ENCODE results near the gene CKM. TPM values are rescaled to one million over a fixed set of nuclear protein-coding genes. Genes with fewer than 3 reads are reported as not detected.

CKM gene
- total and polyA plus RNA-seq, 2 donors (not counting 1 experiment from before 2014, with no cell fraction given), result not detected

GRCh38 chr19:45262570-45262969 lies 60.1 kb downstream of the CKM start:
- no peaks in the 10 kb centered on the region for H3K36me3 ChIP-seq (ENCODE audit: control insufficient read depth, insufficient read depth, low read length)
- no peak for TF ChIP-seq EZH2 (IDR thresholded peaks at IDR 0.05; ENCODE audit: low read length, missing control alignments)
- H3K4me1 ChIP-seq (ENCODE audit: control insufficient read depth, extremely low read depth, insufficient read depth, low read length), result no peaks in the 10 kb centered on the region
- no peak overlapping the region for H3K27ac ChIP-seq (ENCODE audit: insufficient read depth, low read length)
- no peaks in the 10 kb centered on the region for H3K9me3 ChIP-seq (ENCODE audit: control insufficient read depth, insufficient read depth, low read depth, low read length)
- DNase-seq (ENCODE audit: low read depth in 2 of 2), result no peak
- H3K4me3 ChIP-seq (replicated peaks in 1 of 4; ENCODE audit: control extremely low read depth in 1 of 4, insufficient read depth in 1 of 4, low read depth in 3 of 4, low read length in 4 of 4), result no peak overlapping the region
- no peaks in the 10 kb centered on the region for H3K79me2 ChIP-seq (ENCODE audit: control insufficient read depth, insufficient read depth, low read length)
- H4K20me1 ChIP-seq (ENCODE audit: control insufficient read depth, extremely low read depth, insufficient read depth, low read length), result no peaks in the 10 kb centered on the region
- no peak overlapping the region for H3K9ac ChIP-seq (ENCODE audit: insufficient read depth, low read length)
- H2AFZ ChIP-seq (ENCODE audit: low read length), result no peak overlapping the region
- no peak overlapping the region for H3K4me2 ChIP-seq (ENCODE audit: extremely low read depth, insufficient read depth, low read length)
- H3K27me3 ChIP-seq (ENCODE audit: control insufficient read depth, insufficient read depth, low read length), result no peaks in the 10 kb centered on the region

DNA sequence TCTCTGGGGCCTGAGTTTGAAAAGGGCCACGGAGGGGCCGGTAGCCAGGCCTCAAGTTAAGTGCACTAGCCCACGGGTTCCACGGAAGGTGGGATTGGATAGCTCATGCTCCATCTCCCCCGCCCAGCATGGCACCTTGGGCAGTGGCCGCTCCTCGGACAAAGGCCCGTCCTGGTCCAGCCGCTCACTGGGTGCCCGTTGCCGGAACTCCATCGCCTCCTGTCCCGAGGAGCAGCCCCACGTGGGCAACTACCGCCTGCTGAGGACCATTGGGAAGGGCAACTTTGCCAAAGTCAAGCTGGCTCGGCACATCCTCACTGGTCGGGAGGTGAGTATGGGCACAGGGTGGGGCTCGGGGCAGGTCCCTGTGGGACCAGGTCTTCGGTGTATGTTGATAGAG lies 63.8 kb downstream of the CKM start:
- Histone ChIP-seq H3K27ac (ENCODE audit: insufficient read depth, low read length) (no peak overlapping the region), H3K4me1 (ENCODE audit: control insufficient read depth, extremely low read depth, insufficient read depth, low read length) (no peaks in the 10 kb centered on the region), H3K79me2 (ENCODE audit: control insufficient read depth, insufficient read depth, low read length) (peaks cover 9% of the 10 kb centered on the region), H3K4me3 (replicated peaks in 1 of 4; ENCODE audit: control extremely low read depth in 1 of 4, insufficient read depth in 1 of 4, low read depth in 3 of 4, low read length in 4 of 4) (no peak overlapping the region), H3K9ac (ENCODE audit: insufficient read depth, low read length) (no peak overlapping the region), H3K36me3 (ENCODE audit: control insufficient read depth, insufficient read depth, low read length) (no peaks in the 10 kb centered on the region), H4K20me1 (ENCODE audit: control insufficient read depth, extremely low read depth, insufficient read depth, low read length) (no peaks in the 10 kb centered on the region), H2AFZ (ENCODE audit: low read length) (no peak overlapping the region), H3K27me3 (ENCODE audit: control insufficient read depth, insufficient read depth, low read length) (no peaks in the 10 kb centered on the region), H3K9me3 (ENCODE audit: control insufficient read depth, insufficient read depth, low read depth, low read length) (no peaks in the 10 kb centered on the region), H3K4me2 (ENCODE audit: extremely low read depth, insufficient read depth, low read length) (no peak overlapping the region)
- TF ChIP-seq EZH2 (IDR thresholded peaks at IDR 0.05; ENCODE audit: low read length, missing control alignments) (no peak), CTCF (conservative IDR thresholded peaks at IDR 0.05 in 1 of 2, IDR thresholded peaks at IDR 0.05 in 1 of 2; ENCODE audit: low read depth in 1 of 2, low read length in 2 of 2) (no peak)
- DNase-seq (ENCODE audit: low read depth in 2 of 2), result no peak

DNA sequence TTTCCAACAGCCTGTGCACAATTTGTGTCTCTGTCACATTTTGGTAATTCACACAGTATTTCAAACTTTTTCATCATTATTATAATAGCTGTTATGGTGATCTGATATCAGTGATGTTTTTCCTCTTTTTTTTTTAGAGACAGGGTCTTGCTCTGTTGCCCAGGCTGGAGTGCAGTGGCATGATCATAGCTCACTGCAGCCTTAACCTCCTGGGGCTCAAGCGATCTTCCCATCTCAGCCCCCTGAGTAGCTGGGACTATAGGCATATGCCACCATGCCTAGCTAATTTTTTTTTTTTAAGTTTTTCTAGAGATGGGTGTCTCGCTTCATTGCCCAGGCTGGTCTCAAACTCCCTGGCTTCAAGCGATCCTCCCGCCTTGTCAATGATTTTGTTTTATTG lies 65.8 kb downstream of the CKM start:
- Histone ChIP-seq H3K36me3 (ENCODE audit: control insufficient read depth, insufficient read depth, low read length) (no peaks in the 10 kb centered on the region), H3K9me3 (ENCODE audit: control insufficient read depth, insufficient read depth, low read depth, low read length) (no peaks in the 10 kb centered on the region), H3K27me3 (ENCODE audit: control insufficient read depth, insufficient read depth, low read length) (no peaks in the 10 kb centered on the region), H3K4me1 (ENCODE audit: control insufficient read depth, extremely low read depth, insufficient read depth, low read length) (peaks cover 2% of the 10 kb centered on the region), H2AFZ (ENCODE audit: low read length) (no peak overlapping the region), H3K79me2 (ENCODE audit: control insufficient read depth, insufficient read depth, low read length) (peaks cover 18% of the 10 kb centered on the region), H3K27ac (ENCODE audit: insufficient read depth, low read length) (no peak overlapping the region), H3K4me3 (replicated peaks in 1 of 4; ENCODE audit: control extremely low read depth in 1 of 4, insufficient read depth in 1 of 4, low read depth in 3 of 4, low read length in 4 of 4) (no peak overlapping the region), H3K4me2 (ENCODE audit: extremely low read depth, insufficient read depth, low read length) (no peak overlapping the region), H3K9ac (ENCODE audit: insufficient read depth, low read length) (no peak overlapping the region), H4K20me1 (ENCODE audit: control insufficient read depth, extremely low read depth, insufficient read depth, low read length) (no peaks in the 10 kb centered on the region)
- DNase-seq (ENCODE audit: low read depth in 2 of 2), result no peak
- TF ChIP-seq EZH2 (IDR thresholded peaks at IDR 0.05; ENCODE audit: low read length, missing control alignments), result no peak
- TF ChIP-seq CTCF (conservative IDR thresholded peaks at IDR 0.05 in 1 of 2, IDR thresholded peaks at IDR 0.05 in 1 of 2; ENCODE audit: low read depth in 1 of 2, low read length in 2 of 2), result no peak

Other genes starting within 250 kb of the CKM start
- gene ZNF296, start 246.4 kb downstream of the CKM start, total RNA-seq, result not detected in 2 replicates
- gene ZNF296, start 246.4 kb downstream of the CKM start, polyA plus RNA-seq, result 0.03 and 0.08 TPM in 2 replicates
- 12.3 and 15.7 TPM in 2 replicates for gene GEMIN7, start 243.6 kb downstream of the CKM start, total RNA-seq
- gene GEMIN7, start 243.6 kb downstream of the CKM start, polyA plus RNA-seq, result 18.0 and 19.0 TPM in 2 replicates
- 34.4 and 36.0 TPM in 2 replicates for gene PPP1R37, start 229.7 kb downstream of the CKM start, total RNA-seq
- 11.3 and 12.3 TPM in 2 replicates for gene PPP1R37, start 229.7 kb downstream of the CKM start, polyA plus RNA-seq
- 0.17 and 0.26 TPM in 2 replicates for gene NKPD1, start 161.9 kb downstream of the CKM start, total RNA-seq
- 0.01 TPM in 1 of 2 replicates, not detected in the other for gene NKPD1, start 161.9 kb downstream of the CKM start, polyA plus RNA-seq
- gene TRAPPC6A, start 144.6 kb downstream of the CKM start, total RNA-seq, result 15.9 and 20.0 TPM in 2 replicates
- 4.5 and 9.3 TPM in 2 replicates for gene TRAPPC6A, start 144.6 kb downstream of the CKM start, polyA plus RNA-seq
- gene BLOC1S3, start 144.1 kb downstream of the CKM start, total RNA-seq, result 2.6 and 3.8 TPM in 2 replicates
- 5.2 and 5.6 TPM in 2 replicates for gene BLOC1S3, start 144.1 kb downstream of the CKM start, polyA plus RNA-seq
- under 0.01 TPM in 1 of 2 replicates, not detected in the other for gene EXOC3L2, start 77.5 kb downstream of the CKM start, total RNA-seq
- not detected in 2 replicates for gene EXOC3L2, start 77.5 kb downstream of the CKM start, polyA plus RNA-seq
- gene MARK4, start 71.6 kb downstream of the CKM start, total RNA-seq, result 7.4 and 8.9 TPM in 2 replicates
- gene MARK4, start 71.6 kb downstream of the CKM start, polyA plus RNA-seq, result 14.1 and 19.5 TPM in 2 replicates
- gene KLC3, start 17.9 kb upstream of the CKM start, total RNA-seq, result 0.17 TPM in 1 of 2 replicates, not detected in the other
- 0.09 TPM in 1 of 2 replicates, not detected in the other for gene KLC3, start 17.9 kb upstream of the CKM start, polyA plus RNA-seq
- gene ERCC2, start 47.7 kb upstream of the CKM start, total RNA-seq, result 16.7 and 21.6 TPM in 2 replicates
- 51.6 and 57.1 TPM in 2 replicates for gene ERCC2, start 47.7 kb upstream of the CKM start, polyA plus RNA-seq
- gene PPP1R13L, start 82.2 kb upstream of the CKM start, total RNA-seq, result 1.5 and 3.0 TPM in 2 replicates
- 1.2 and 5.8 TPM in 2 replicates for gene PPP1R13L, start 82.2 kb upstream of the CKM start, polyA plus RNA-seq
- gene POLR1G, start 83.8 kb upstream of the CKM start, total RNA-seq, result 3.6 and 5.4 TPM in 2 replicates
- 4.7 and 5.3 TPM in 2 replicates for gene POLR1G, start 83.8 kb upstream of the CKM start, polyA plus RNA-seq
- 81.1 and 81.4 TPM in 2 replicates for gene ERCC1, start 101.0 kb upstream of the CKM start, total RNA-seq
- 49.3 and 69.6 TPM in 2 replicates for gene ERCC1, start 101.0 kb upstream of the CKM start, polyA plus RNA-seq
- 9.5 and 24.9 TPM in 2 replicates for gene FOSB, start 145.1 kb upstream of the CKM start, total RNA-seq
- 2.8 and 48.6 TPM in 2 replicates for gene FOSB, start 145.1 kb upstream of the CKM start, polyA plus RNA-seq
- 5.1 and 7.9 TPM in 2 replicates for gene RTN2, start 174.2 kb upstream of the CKM start, total RNA-seq
- 8.9 and 11.7 TPM in 2 replicates for gene RTN2, start 174.2 kb upstream of the CKM start, polyA plus RNA-seq
- gene PPM1N, start 175.6 kb upstream of the CKM start, total RNA-seq, result 1.8 and 2.8 TPM in 2 replicates
- gene PPM1N, start 175.6 kb upstream of the CKM start, polyA plus RNA-seq, result 2.3 and 2.6 TPM in 2 replicates
- gene VASP, start 184.6 kb upstream of the CKM start, total RNA-seq, result 33.1 and 40.3 TPM in 2 replicates
- gene VASP, start 184.6 kb upstream of the CKM start, polyA plus RNA-seq, result 62.3 and 67.9 TPM in 2 replicates

All from fibroblast of lung (primary cell).